LNCAP (cell line): ENCODE measurements around the gene SNRNP200.
A peak's percentile ranks its signal among the peaks of the same experiment; 100 is the strongest.

Experiments used
- CTCF ChIP-seq: fragments of 450-650 bp; IDR thresholded peaks from 2 replicates; pipeline ENCODE4 v1.5.1; 2017; ENCODE audit warnings: mild to moderate bottlenecking

SNRNP200 gene

GRCh38 chr2:96260387-96261260 is 44.7 kb downstream of the SNRNP200 start:
- peak; percentile 60; the same call in 1 of the 2 replicates for TF ChIP-seq CTCF

GRCh38 chr2:96259497-96259921 is 45.8 kb downstream of the SNRNP200 start:
- TF ChIP-seq CTCF, result no peak

GRCh38 chr2:96258166-96259022 is 47.0 kb downstream of the SNRNP200 start:
- TF ChIP-seq CTCF, result no peak

- no peak for TF ChIP-seq CTCF
Observed at GRCh38 chr2:96256611-96257113, 48.7 kb downstream of the SNRNP200 start.

GRCh38 chr2:96254571-96254970 is 50.8 kb downstream of the SNRNP200 start:
- no peak for TF ChIP-seq CTCF

GRCh38 chr2:96253006-96253405 is 52.3 kb downstream of the SNRNP200 start:
- TF ChIP-seq CTCF, result no peak

- TF ChIP-seq CTCF, result no peak
Observed at GRCh38 chr2:96252526-96252925, 52.8 kb downstream of the SNRNP200 start.
